HuH-7 (cell line): ENCODE measurements around the gene PAPLN.

Experiments used
- DNase-seq: peaks from one replicate; pipeline ENCODE4 v3.0.0; 2011; ENCODE audit warnings: low spot score

Gene PAPLN

DNA sequence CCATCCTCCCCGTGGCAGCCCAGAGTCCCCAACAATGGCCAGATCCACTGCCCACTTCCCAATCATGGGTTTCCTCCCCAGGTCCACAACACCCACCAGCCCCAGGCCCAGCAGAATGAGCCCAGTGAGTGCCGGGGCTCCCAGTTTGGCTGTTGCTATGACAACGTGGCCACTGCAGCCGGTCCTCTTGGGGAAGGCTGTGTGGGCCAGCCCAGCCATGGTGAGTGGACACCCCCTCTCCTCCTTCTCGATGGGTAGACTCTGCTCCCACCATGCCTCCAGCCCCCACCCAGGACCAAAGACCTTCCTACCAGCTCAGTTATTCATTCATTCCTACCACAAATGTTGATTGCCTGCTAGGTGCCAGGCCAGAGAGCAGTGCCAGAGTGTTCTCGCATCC lies 23.8 kb downstream of the PAPLN start:
- DNase-seq, result no peak

DNA sequence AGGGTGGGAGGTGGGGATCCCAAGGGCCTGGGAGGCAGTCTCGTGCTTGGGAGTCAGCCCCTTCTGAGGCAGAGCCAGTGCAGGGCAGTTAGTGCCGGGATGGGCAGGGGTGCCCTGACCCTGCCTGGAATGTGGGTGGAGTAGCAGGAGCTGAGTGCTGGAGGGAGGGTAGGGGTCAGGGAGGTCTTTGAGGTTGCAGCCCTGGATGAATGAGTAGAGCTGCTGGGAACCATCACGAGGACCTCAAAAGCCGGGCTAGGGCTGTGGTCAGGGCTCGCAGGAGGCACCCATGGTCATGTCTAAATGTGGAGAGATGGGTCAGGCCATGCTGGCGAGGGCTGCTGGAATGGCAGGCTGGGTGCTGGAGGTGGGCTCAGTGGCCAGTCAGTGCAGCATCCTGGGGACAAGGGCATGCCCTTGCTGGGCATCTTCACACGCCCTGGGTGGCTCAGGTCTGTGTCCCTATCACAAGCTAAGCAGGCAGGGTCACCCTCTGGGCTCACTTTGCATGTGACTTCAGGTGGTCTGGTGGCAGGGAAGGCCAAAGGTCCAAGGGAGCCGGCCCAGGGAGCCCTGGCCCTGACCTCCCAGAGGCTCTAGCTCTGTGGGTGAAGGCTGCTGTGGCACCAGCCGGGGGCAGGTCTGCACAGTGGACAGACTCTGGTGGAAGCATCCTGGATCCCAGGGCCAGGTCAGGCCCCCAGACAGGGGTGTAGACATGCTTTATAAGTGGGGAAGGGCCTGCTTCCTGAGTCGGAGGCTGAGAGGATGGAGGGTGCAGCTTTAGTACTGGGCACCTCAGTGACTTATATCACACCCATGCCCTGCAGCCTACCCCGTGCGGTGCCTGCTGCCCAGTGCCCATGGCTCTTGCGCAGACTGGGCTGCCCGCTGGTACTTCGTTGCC lies 24.5 kb downstream of the PAPLN start:
- no peak for DNase-seq

DNA sequence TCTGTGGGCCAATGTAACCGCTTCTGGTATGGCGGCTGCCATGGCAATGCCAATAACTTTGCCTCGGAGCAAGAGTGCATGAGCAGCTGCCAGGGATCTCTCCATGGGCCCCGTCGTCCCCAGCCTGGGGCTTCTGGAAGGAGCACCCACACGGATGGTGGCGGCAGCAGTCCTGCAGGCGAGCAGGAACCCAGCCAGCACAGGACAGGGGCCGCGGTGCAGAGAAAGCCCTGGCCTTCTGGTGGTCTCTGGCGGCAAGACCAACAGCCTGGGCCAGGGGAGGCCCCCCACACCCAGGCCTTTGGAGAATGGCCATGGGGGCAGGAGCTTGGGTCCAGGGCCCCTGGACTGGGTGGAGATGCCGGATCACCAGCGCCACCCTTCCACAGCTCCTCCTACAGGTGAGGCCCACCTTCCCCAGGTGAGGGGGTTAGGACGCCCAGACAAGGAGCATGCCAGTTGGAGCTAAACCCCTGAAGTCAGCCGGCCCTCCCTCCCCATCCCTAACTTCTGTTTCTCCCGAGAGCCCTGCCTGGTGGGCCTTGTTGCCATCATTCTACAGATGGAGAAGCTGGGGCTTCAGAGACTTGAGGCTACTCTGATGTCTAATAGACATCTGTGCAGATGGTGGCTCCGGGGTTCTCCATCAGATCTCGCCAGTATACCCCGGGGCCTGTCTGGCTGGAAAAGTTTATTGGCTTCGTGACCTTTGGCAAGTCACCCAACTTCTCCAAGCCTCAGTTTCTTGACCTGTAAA lies 25.3 kb downstream of the PAPLN start:
- DNase-seq, result no peak

DNA sequence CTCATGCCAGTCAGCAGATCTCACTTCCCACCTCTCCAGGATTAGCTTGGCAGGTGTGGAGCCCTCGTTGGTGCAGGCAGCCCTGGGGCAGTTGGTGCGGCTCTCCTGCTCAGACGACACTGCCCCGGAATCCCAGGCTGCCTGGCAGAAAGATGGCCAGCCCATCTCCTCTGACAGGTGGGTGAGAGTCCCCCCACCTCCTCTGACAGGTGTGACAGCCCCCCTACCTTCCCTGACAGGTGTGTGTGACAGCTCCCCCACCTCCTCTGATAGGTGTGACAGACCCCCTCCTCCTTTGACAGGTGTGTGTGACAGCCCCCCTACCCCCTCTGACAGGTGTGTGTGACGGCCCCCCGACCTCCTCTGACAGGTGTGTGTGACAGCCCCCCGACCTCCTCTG lies 26.3 kb downstream of the PAPLN start:
- no peak for DNase-seq

DNA sequence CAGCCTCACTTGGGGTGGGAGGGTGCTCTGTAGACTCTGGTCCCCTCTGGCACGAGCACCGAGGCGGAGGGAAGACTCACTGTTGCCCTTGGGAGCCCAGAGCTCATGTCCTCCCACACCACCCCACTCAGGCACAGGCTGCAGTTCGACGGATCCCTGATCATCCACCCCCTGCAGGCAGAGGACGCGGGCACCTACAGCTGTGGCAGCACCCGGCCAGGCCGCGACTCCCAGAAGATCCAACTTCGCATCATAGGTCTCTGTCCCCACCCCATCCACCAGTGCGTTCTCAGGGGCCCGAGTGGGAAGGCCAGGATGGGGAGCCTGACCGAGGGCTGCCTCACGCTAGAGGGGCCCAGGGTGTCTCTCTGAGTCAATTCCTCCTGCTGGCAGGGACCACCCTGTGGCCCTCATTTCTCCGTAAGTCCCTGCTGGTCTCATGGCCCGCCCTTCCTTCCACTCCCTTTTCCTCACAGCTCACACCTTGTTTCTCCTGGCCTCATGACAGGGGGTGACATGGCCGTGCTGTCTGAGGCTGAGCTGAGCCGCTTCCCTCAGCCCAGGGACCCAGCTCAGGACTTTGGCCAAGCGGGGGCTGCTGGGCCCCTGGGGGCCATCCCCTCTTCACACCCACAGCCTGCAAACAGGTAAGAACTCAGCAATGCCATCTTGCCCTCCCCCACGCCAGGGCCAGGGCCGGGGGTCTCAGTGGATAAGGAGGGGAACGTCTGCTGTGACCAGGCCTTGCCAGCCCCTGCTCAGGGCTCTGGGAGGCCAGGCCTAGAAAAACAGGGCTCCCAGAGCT lies 27.0 kb downstream of the PAPLN start:
- DNase-seq, result peak; percentile 12

DNA sequence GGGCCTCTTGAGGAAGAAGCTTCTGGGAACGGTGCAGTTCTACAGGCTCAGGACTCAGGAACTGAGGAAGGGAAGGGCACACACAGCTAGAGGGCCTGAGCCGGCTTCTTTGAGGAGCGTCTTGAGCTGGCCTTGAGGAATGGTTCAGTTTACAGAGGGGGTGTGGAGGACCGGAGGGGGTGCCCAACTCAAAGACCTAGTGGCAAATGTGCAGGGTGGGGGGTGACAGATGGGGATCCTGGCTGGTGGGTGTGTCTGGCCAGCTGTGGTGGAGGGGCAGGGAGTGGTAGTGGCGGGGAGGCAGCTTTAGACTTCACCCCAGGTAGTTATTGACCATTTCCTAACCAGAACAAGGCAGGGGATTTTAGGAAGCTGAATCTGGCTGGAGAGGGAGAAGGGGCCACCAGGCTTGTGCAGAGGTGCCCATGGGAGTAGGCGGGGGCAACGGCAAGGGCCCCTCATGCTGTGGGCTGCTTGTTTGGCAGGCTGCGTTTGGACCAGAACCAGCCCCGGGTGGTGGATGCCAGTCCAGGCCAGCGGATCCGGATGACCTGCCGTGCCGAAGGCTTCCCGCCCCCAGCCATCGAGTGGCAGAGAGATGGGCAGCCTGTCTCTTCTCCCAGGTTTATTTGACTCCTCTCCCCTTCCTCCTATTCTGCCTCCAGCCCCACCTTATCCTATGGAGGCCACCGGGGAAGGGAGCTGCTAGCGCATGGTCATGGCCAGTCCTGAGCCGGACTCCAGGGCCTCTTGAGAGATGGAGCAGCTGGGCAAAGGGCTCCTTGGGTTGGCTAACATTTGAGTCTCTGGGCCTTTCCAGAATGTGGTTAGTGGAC lies 27.8 kb downstream of the PAPLN start:
- peak; percentile 10 for DNase-seq

DNA sequence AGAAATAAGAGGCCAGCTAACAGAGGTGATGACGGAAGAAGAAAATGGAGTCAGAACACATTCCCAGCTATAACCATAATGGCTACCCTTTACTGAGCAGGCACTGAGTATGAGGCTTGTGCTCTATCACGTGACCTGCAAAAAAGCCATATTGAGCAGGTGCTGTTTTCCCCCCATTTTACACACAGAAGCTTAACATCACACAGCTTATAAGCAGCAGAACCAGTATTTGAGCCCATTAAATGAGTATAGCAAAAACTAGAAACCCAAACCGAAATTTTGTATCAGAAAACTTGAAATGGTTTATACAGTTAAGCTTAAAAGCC lies 28.4 kb downstream of the PAPLN start:
- DNase-seq, result no peak

DNA sequence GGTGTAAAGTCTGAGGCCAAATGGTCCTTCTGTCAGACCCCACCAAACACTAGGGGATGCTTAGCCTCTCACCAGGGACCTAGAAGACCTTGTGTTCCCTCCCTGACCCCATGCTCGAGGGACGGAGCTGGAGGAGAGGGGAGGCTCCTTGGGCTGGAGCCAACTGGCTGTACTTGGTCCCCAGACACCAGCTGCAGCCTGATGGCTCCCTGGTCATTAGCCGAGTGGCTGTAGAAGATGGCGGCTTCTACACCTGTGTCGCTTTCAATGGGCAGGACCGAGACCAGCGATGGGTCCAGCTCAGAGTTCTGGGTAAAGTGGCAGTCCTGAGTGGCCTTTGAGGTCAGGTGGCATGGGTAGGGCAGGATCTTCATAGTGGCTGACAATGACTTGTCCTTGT lies 29.0 kb downstream of the PAPLN start:
- peak; percentile 3 for DNase-seq

DNA sequence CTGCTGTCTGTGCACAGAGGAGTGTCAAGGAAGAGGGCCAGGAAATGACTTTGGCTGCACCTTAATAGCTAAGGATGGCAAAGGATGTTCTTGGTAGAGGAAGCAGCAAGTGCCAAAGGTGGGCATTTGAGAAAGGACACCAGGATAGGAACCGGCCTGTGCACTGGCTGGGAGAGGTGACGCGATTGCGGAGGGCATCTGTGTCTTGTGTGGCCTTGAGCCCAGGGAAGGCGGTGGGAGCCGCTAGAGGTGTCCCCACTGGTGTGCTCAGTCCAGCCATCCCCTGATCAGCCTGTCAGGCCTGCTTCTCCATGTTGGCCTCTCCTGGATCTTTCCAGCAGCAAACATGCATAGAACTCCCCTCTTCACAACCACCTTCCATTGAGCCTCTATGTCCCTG lies 30.2 kb downstream of the PAPLN start:
- DNase-seq, result no peak

DNA sequence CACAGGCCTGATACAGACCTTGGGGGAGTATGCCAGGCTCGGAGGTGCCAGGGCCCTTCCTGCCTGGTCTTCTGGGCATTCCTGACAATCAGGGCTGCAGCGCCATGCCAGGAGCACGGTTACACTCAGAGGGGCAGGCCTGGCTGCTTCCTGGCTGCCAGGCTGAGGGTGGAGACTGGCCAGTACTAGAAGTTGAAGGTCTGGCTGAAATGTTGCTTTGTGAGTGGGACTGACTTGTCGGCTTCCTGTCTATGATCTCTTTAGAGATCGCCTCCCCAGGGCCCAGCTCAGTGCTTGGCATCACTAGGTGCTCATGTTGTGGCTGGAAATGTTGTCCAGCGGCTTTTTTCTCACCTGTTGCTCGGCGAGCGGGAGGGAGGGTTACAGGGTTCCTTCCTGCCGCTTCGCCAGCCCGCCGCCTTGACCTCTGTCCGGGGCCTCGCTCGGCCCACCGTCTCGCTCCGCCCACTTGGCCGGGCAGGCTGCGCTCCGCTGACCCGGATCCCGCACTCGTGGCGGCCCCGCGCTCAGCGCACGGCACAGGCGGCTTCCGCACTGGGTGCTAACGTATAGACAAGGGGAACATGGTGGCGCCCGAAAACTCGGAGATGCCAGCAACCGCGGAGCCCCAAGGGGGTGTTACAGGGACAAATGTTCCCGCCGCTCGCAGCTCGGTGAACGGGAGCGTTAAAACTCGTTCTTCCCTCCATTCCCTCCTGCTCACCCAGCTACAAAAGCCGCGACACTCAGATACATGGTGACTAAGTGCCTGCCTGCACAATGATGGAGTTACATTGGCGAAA lies 32.6 kb downstream of the PAPLN start:
- no peak for DNase-seq

DNA sequence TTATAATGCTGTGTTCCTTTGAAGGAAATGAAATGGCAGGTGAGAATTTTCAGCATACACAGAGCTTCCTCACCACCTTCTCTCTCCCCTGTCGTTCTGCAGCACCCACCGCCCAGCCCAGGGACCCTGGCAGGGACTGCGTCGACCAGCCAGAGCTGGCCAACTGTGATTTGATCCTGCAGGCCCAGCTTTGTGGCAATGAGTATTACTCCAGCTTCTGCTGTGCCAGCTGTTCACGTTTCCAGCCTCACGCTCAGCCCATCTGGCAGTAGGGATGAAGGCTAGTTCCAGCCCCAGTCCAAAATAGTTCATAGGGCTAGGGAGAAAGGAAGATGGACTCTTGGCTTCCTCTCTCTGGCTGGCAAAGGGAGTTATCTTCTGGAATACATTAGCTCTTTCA lies 35.1 kb downstream of the PAPLN start:
- DNase-seq, result no peak

DNA sequence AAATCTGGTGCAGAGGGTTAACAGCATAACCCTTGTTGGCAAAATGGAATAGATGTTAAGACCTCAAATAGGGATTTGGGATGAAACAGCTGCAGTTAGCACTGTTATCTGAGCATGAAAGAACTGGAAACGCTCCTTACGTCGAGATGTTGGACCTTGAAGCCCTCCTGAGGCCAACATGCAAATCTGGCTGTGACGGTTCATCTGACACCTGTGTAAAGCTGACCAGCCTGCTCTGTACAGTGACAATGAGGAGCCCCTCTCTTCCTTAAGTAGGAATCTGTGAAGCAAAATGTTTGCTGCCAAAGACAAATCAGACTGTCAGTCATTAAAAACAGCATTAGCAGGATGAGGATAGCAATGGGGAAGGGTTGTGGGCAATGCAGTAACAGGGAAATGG lies 36.5 kb downstream of the PAPLN start:
- DNase-seq, result no peak

DNA sequence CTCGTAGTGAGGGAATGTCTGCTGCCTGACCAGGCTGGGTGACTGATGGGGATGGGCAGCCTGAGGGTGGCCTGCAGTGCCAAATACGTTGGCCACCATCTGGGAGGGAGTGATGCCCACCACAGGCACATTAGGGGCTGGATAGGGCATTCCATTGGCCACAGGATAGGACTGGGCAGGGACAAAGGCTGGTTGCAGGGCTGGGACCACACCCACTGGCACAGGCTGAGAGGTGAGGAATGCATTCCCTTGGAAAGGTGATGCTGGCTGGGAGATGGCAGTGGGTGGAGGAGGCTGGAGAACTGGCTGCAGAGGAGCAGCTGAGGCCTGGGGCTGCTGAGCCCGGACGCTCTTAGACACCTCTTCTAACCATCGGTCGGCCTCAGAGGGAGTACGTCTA lies 39.5 kb downstream of the PAPLN start:
- DNase-seq, result no peak

DNA sequence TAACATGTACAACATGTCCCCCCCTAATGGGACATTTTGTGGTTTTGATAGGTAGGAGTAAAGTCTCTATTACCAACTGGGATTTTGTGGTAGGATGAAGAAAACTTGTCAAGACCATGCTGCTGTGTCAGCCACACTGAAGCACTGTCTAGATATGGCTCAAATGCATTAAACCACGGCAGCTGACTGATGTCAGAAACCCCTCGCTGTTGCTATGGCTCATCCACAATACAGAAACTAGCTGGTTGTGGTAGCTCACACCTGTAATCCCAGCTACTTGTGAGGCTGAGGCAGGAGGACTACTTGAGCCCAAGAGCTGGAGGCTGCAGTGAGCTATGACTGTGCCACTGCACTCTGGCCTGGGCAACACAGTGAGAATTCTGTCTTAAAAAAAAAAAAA lies 40.1 kb downstream of the PAPLN start:
- DNase-seq, result no peak

DNA sequence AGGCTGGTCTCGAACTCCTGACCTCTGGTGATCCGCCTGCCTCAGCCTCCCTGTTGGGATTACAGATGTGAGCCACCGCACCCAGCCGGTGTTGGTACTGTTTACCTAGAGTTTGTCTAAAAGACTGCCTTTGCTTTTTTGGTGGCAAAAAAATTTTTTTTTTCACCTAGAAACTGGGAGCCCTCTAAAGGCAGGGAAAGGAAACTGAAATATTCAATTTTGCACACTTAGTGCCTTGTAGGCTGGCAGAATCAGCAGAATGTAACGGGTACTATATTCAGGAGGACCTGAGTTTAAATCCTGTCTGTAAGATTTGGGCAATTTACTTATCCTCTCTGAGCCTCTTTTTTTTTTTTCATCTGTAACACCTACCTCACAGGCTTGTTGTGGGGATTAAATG lies 43.6 kb downstream of the PAPLN start:
- no peak for DNase-seq

DNA sequence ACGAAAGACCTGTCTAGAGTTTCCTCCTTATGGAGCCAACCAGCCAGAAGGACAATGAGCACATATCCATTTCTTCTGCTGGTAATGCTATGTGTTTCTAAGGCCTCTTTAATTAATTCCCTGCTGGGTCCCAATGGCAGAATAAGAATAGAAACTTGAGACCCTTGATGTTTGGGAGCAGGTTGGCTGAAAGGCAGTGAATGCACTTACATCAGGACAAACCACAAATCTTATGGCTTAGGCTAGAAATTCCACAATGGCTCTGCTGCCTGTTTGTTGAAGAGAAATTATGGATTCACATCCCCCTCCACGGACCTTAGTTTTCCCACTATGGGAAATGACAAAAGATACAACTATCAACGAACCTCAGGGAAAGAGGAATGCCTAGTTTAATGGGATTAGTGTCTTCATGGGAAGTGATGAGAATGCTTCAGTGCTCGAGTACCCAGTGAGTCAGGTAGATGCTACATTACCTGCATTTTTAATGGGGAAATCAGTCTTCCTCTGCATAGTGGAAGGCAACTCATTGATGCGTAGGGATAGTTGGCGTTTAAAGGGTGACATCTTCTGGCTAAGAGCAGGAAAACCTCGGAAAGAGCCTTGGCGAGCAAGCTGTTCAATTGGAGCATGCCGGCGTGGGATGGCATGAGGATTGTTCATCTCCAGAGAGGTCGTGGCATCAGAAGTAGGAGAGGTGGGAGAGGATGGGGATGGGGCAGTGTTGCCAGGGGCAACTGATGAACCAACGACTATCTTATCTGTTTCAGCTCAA lies 46.5 kb downstream of the PAPLN start:
- no peak for DNase-seq

DNA sequence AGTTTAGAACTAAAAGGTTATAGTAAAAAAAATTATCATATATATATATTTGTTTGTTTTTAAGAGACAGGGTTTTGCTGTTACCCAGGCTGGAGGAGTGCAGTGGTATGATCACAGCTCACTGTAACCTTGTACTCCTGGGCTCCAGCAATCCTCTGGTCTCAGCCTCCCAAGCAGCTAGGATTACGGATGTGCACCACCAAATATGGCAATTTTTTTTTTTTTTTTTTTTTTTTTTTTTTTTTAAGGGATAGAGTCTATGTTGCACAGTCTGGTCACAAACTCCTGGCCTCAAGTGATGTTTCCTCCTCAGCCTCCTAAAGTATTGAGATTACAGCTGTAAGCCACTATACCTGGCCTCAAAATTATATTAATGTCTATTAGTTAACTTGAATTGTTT lies 48.7 kb downstream of the PAPLN start:
- no peak for DNase-seq

DNA sequence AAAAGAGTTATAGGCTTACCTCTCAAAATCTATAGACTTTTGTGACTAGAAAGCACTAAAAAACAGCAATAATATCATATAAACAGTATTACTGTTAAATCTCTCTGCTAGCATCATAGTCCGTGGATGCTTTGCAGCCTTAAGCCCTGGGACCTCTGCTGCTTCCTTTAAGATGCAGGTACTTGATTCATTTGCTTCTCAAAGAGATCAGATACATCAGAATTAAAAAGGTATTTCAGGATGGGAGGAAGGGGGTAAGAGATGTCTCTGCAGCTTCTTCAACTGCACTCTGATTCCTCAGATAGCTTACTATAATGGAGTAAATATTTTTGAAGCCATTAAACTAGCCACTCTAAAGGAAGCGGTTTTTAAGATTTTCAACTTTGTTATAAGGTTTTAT lies 49.3 kb downstream of the PAPLN start:
- no peak for DNase-seq

DNA sequence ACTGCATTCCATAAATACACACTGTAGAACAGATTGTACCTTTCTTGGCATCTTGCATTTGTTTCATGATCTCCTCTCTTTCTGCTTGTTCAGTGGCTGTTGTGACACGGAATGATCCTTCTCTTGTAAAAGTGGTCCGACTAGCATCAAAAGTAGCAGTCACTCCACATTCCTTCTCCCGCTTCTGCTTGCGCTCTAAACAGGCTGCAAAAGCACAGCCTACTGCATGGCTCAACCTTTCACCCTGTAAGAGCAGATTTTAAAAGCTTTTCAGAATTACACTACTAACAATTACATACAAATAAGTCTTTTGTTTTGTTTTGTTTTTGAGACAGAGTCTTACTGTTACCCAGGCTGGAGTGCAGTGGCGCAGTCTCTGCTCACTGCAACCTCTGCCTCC lies 49.8 kb downstream of the PAPLN start:
- no peak for DNase-seq

DNA sequence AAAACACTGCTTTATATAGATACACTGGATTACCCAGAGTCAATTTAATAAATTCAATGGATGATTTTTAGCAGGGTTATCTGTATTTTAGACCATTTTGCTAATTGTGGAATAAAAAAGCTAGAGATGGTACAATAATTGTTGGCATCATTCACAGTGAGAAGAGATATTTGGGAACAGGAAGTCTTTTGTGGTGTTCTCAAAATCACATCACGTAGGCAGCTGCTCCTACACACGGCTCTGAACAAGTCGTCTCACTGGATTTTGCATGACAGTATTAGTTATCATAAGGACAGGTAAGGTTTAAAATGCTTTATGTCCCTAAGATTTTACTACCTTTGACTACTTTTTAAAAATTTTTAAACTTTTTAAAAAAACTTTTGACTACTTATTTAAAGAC lies 52.0 kb downstream of the PAPLN start:
- DNase-seq, result no peak
